ENCODE measurements around the gene PGLYRP2.
"Not testable (repeated sequence)": the region's sequence is repeated elsewhere in the genome, so short reads cannot be mapped to it uniquely, and the experiment has no call there.

Gene PGLYRP2

GRCh38 chr19:15485768-15486167 lies 6.5 kb upstream of the PGLYRP2 start:
- not testable (repeated sequence) for DNase-seq

- DNase-seq = not testable (repeated sequence)
Measured at GRCh38 chr19:15480996-15481395, 1.7 kb upstream of the PGLYRP2 start.

GRCh38 chr19:15476325-15476724 lies 3.0 kb downstream of the PGLYRP2 start:
- no peak for DNase-seq

- DNase-seq = no peak
Measured at GRCh38 chr19:15475611-15476010, 3.7 kb downstream of the PGLYRP2 start.

- DNase-seq = no peak
Measured at GRCh38 chr19:15475169-15475568, 4.1 kb downstream of the PGLYRP2 start.

GRCh38 chr19:15473821-15474220 lies 5.5 kb downstream of the PGLYRP2 start:
- not testable (repeated sequence) for DNase-seq

GRCh38 chr19:15471639-15472101 lies 7.6 kb downstream of the PGLYRP2 start:
- DNase-seq = no peak

- no peak for DNase-seq
Measured at GRCh38 chr19:15469513-15470297, 9.6 kb downstream of the PGLYRP2 start.

GRCh38 chr19:15468675-15469512 lies 10.4 kb downstream of the PGLYRP2 start:
- DNase-seq = no peak

GRCh38 chr19:15467734-15468214 lies 11.5 kb downstream of the PGLYRP2 start:
- no peak for DNase-seq

- peak in 1 of 2 experiments; percentile 57 for DNase-seq
Measured at GRCh38 chr19:15466851-15467733, 12.2 kb downstream of the PGLYRP2 start.

GRCh38 chr19:15464394-15465385 lies 14.6 kb downstream of the PGLYRP2 start, which contains the start of gene RASAL3:
TSS of gene RASAL3 (minus strand) at chr19:15464544. CDS start at chr19:15464358, 186 bp downstream.
- no peak for DNase-seq

- no peak for DNase-seq
Measured at GRCh38 chr19:15463861-15464371, 15.4 kb downstream of the PGLYRP2 start.

GRCh38 chr19:15461694-15462093 lies 17.6 kb downstream of the PGLYRP2 start:
- DNase-seq = no peak

- DNase-seq = no peak
Measured at GRCh38 chr19:15457701-15458484, 21.4 kb downstream of the PGLYRP2 start.

- DNase-seq = no peak
Measured at GRCh38 chr19:15456871-15457700, 22.2 kb downstream of the PGLYRP2 start.

GRCh38 chr19:15456441-15456840 lies 22.9 kb downstream of the PGLYRP2 start:
- no peak for DNase-seq

- no peak for DNase-seq
Measured at GRCh38 chr19:15455996-15456395, 23.3 kb downstream of the PGLYRP2 start.

Measured in SW 1271 (cell line).